GM12878 (cell line): ENCODE measurements around the gene MLXIP. TPM values are rescaled to one million over a fixed set of nuclear protein-coding genes. Genes with fewer than 3 reads are reported as not detected.

Experiments
- ATAC-seq: fragments of 200-7000 bp; cut with Tn5 transposase; 3 replicates; pipeline ENCODE4 v1.9.1; 2020; ENCODE audit warnings: mild to moderate bottlenecking, moderate library complexity
- Bru-seq: library from RNA; stranded (reverse); fragments of 400-500 nt; gene quantifications from one replicate; lab custom pipeline; 2021; lab: Mats Ljungman, UMichigan
- BruChase-seq, 2 experiments: library from RNA; stranded (reverse); fragments of 400-500 nt; gene quantifications; one replicate each; lab custom pipeline; 2021; lab: Mats Ljungman, UMichigan
- BruUV-seq: library from RNA; stranded (reverse); fragments of 400-500 nt; replicated peaks from 2 replicates; lab custom pipeline; 2021; lab: Mats Ljungman, UMichigan
- CTCF ChIA-PET: fragments of 300-600 bp; sonication (Branson Sonifier 250); formaldehyde crosslinking; extraction: SDS; loops from one replicate; lab custom pipeline; 2021; ENCODE audit warnings: inconsistent platforms; lab: Yijun Ruan, JAX
- POLR2A ChIA-PET: fragments of 350-600 bp; formaldehyde crosslinking; extraction: SDS; loops from one replicate; lab custom pipeline; 2021; ENCODE audit warnings: inconsistent platforms; lab: Charles Lee
- RAD21 ChIA-PET: fragments of 300-600 bp; sonication (Branson Sonifier 250); formaldehyde crosslinking; loops from one replicate; lab custom pipeline; 2023; ENCODE audit warnings: antibody characterized with exemption; ENCODE audit not compliant: unreplicated experiment; lab: Charles Lee
- SMC1A ChIA-PET: fragments of 300-600 bp; sonication (Branson Sonifier 250); formaldehyde crosslinking; loops from one replicate; lab custom pipeline; 2023; ENCODE audit not compliant: unreplicated experiment, uncharacterized antibody; lab: Charles Lee
- DNase-seq: peaks from one replicate; pipeline ENCODE4 v3.0.0-alpha.2; 2011; ENCODE audit warnings: low read depth, low spot score
- FAIRE-seq: peaks from 3 replicates; lab custom pipeline; 2011; peaks lifted over from hg19 to GRCh38; lab: Jason Lieb, UNC
- H2AFZ ChIP-seq: 2 replicates; pipeline ENCODE4 v1.6.0; 2011; ENCODE audit warnings: low read depth, low read length, control low read depth; ENCODE audit not compliant: control insufficient read depth
- H3K27ac ChIP-seq: 2 replicates; pipeline ENCODE4 v1.5.1; 2011; ENCODE audit warnings: control low read depth; ENCODE audit not compliant: control insufficient read depth, insufficient read depth
- H3K27me3 ChIP-seq, 2 experiments: replicated peaks in 1 of 2; 2 replicates each; pipeline versions ENCODE4 v1.6.0 to v1.6.1; 2011; ENCODE audit warnings: low read length in 1 of 2; ENCODE audit not compliant: control insufficient read depth in 2 of 2, insufficient read depth in 2 of 2
- H3K36me3 ChIP-seq, 2 experiments: 2 replicates each; pipeline ENCODE4 v1.5.1; 2011; ENCODE audit warnings: low read length in 1 of 2; ENCODE audit not compliant: control insufficient read depth in 2 of 2, insufficient read depth in 2 of 2
- H3K4me1 ChIP-seq: 2 replicates; pipeline ENCODE4 v1.6.1; 2011; ENCODE audit warnings: mild to moderate bottlenecking, low read length, moderate library complexity, mixed read lengths; ENCODE audit not compliant: control insufficient read depth, insufficient read depth
- H3K4me2 ChIP-seq: 2 replicates; pipeline ENCODE4 v1.6.0; 2011; ENCODE audit warnings: control low read depth; ENCODE audit not compliant: control insufficient read depth, insufficient read depth
- H3K4me3 ChIP-seq: fragments of 200-600 bp; sonication (generic); 2 replicates; pipeline ENCODE4 v1.5.1; 2016
- H3K79me2 ChIP-seq: 2 replicates; pipeline ENCODE4 v1.6.0; 2011; ENCODE audit warnings: low read length; ENCODE audit not compliant: control insufficient read depth, insufficient read depth
- H3K9ac ChIP-seq: 2 replicates; pipeline ENCODE4 v1.8.0; 2011; ENCODE audit warnings: low read length, control low read depth, mixed read lengths; ENCODE audit not compliant: control insufficient read depth, insufficient read depth
- H3K9me3 ChIP-seq: replicated peaks from 3 replicates; pipeline ENCODE4 v1.5.1; 2011; ENCODE audit warnings: mild to moderate bottlenecking, low read length; ENCODE audit not compliant: control insufficient read depth, insufficient read depth
- H4K20me1 ChIP-seq: 2 replicates; pipeline ENCODE4 v1.6.0; 2011; ENCODE audit not compliant: control insufficient read depth, insufficient read depth
- SMAD5 ChIP-seq: IDR thresholded peaks from 2 replicates; pipeline ENCODE4 v1.6.1; 2016; ENCODE audit warnings: antibody characterized with exemption, low read depth
- WGBS: methylation state at CpG from one replicate; pipeline ENCODE4 v1.1.6; 2016; ENCODE audit warnings: low lambda C conversion rate; ENCODE audit not compliant: insufficient replicate concordance, insufficient coverage; ENCODE audit errors: missing lambda C conversion rate; 5-methylcytosine and 5-hydroxymethylcytosine counted together
- in situ Hi-C: fragments of 300-500 bp; cut with MboI; formaldehyde crosslinking; loops from 9 replicates; pipeline ENCODE4 v1.14.3; 2018; ENCODE audit warnings: mixed read lengths
- intact Hi-C: fragments of 100-400 bp; cut with micrococcal nuclease; formaldehyde crosslinking; loops from one replicate; pipeline ENCODE4 v1.14.2; 2022; ENCODE audit not compliant: unreplicated experiment
- long read RNA-seq, 2 experiments: library from polyadenylated mRNA; unstranded; transcript quantifications; one replicate each; pipeline ENCODE4 v2.0.0, GENCODE V29; 2019 to 2020
- polyA minus RNA-seq, 3 experiments: library from RNA; depleted of rRNA, polyadenylated mRNA; stranded (reverse); fragments of >200 nt; gene quantifications; 2 replicates each; pipeline ENCODE4 v1.2.3, GENCODE V29; 2011
- polyA plus RNA-seq, 11 experiments: library from polyadenylated mRNA; depleted of rRNA in 4 of 11; unstranded in 6 of 11; stranded (reverse) in 5 of 11; fragments of >200 nt; fragmentation: Nextera tagmentation in 4 of 11; fragmentation: Illumina TruSeq in 1 of 11; extraction: Ambion mirVana in 4 of 11; extraction: Trizol in 1 of 11; gene quantifications; 1 replicate in 1 of 11; 2 replicates in 10 of 11; pipeline versions ENCODE4 v1.2.1 to v1.2.3, GENCODE V29; 2011 to 2016; ENCODE audit warnings: inconsistent platforms in 2 of 11, missing spikeins in 2 of 11, low read depth in 1 of 11
- total RNA-seq, 4 experiments: library from RNA; depleted of rRNA in 3 of 4; stranded (reverse); fragments of >200 nt in 3 of 4; fragmentation: Illumina TruSeq in 1 of 4; extraction: Trizol in 1 of 4; gene quantifications; 2 replicates each; pipeline versions ENCODE4 v1.2.1 to v1.2.3, GENCODE V29; 2013 to 2021
- TF ChIP-seq, protein P1 (sequence below): fragments of 450-650 bp; IDR thresholded peaks from 2 replicates; pipeline ENCODE4 v1.6.1; 2016; ENCODE audit warnings: mild to moderate bottlenecking, moderate library complexity, borderline replicate concordance
- TF ChIP-seq, protein P2 (sequence below): fragments of 450-650 bp; IDR thresholded peaks from 2 replicates; pipeline ENCODE4 v1.6.1; 2017; ENCODE audit warnings: mild to moderate bottlenecking, moderate library complexity

The MLXIP gene, protein sequence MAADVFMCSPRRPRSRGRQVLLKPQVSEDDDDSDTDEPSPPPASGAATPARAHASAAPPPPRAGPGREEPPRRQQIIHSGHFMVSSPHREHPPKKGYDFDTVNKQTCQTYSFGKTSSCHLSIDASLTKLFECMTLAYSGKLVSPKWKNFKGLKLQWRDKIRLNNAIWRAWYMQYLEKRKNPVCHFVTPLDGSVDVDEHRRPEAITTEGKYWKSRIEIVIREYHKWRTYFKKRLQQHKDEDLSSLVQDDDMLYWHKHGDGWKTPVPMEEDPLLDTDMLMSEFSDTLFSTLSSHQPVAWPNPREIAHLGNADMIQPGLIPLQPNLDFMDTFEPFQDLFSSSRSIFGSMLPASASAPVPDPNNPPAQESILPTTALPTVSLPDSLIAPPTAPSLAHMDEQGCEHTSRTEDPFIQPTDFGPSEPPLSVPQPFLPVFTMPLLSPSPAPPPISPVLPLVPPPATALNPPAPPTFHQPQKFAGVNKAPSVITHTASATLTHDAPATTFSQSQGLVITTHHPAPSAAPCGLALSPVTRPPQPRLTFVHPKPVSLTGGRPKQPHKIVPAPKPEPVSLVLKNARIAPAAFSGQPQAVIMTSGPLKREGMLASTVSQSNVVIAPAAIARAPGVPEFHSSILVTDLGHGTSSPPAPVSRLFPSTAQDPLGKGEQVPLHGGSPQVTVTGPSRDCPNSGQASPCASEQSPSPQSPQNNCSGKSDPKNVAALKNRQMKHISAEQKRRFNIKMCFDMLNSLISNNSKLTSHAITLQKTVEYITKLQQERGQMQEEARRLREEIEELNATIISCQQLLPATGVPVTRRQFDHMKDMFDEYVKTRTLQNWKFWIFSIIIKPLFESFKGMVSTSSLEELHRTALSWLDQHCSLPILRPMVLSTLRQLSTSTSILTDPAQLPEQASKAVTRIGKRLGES
- 28.2 and 30.8 TPM in 2 replicates for total RNA-seq (2013; cell fraction: nucleolus; rRNA removed)
- total RNA-seq (2014; rRNA removed) (5.4 and 7.9 TPM in 2 replicates), total RNA-seq (2014; rRNA removed; fragmentation: Illumina TruSeq; extraction: Trizol) (8.9 and 9.7 TPM in 2 replicates), total RNA-seq (2021) (23.7 and 24.9 TPM in 2 replicates), polyA plus RNA-seq (2011; rRNA removed) (1.0 and 1.9 TPM in 2 replicates), polyA plus RNA-seq (2014; fragmentation: Illumina TruSeq; extraction: Trizol) (7.5 and 12.1 TPM in 2 replicates), polyA plus RNA-seq (2014; fragmentation: Nextera tagmentation; extraction: Ambion mirVana) (1 to 10 TPM; 1.1 to 1.2 TPM), polyA plus RNA-seq (2014; rRNA removed) (12.5 and 15.1 TPM in 2 replicates), polyA plus RNA-seq (2016; fragmentation: Nextera tagmentation; extraction: Ambion mirVana) (1 to 10 TPM; 4.7 to 6.2 TPM), polyA minus RNA-seq (2011; rRNA and poly(A)+ RNA removed) (3.4 and 4.9 TPM in 2 replicates), Bru-seq, nascent RNA (percentile 62 among the genes with signal in this experiment), BruChase-seq, experiment 1, labeled RNA remaining after a 6-hour chase (percentile 69 among the genes with signal in this experiment), BruChase-seq, experiment 2, labeled RNA remaining after a 2-hour chase (percentile 64 among the genes with signal in this experiment)
- 3.2 TPM for polyA plus RNA-seq (2011; ENCODE audit: low read depth)
- polyA plus RNA-seq (2011; cell fraction: cytosol; rRNA removed) = 1.7 and 2.1 TPM in 2 replicates
- 9.5 and 15.5 TPM in 2 replicates for polyA plus RNA-seq (2011; cell fraction: nucleus; rRNA removed)
- polyA plus RNA-seq (2012) = 6.3 and 7.2 TPM in 2 replicates
- 4.1 and 5.2 TPM in 2 replicates for polyA minus RNA-seq (2011; cell fraction: cytosol; rRNA and poly(A)+ RNA removed)
- polyA minus RNA-seq (2011; cell fraction: nucleus; rRNA and poly(A)+ RNA removed) = 7.6 and 8.1 TPM in 2 replicates
- long read RNA-seq, experiment 1, full-length matches to known transcripts = 1 of 3 reads
- long read RNA-seq, experiment 1, partial matches to known transcripts = 0 of 3 reads
- long read RNA-seq, experiment 1, other reads (novel, unspliced or antisense) = 2 of 3 reads
- long read RNA-seq, experiment 2, full-length matches to known transcripts = 1 of 12 reads
- long read RNA-seq, experiment 2, partial matches to known transcripts = 1 of 12 reads
- long read RNA-seq, experiment 2, other reads (novel, unspliced or antisense) = 10 of 12 reads

DNA sequence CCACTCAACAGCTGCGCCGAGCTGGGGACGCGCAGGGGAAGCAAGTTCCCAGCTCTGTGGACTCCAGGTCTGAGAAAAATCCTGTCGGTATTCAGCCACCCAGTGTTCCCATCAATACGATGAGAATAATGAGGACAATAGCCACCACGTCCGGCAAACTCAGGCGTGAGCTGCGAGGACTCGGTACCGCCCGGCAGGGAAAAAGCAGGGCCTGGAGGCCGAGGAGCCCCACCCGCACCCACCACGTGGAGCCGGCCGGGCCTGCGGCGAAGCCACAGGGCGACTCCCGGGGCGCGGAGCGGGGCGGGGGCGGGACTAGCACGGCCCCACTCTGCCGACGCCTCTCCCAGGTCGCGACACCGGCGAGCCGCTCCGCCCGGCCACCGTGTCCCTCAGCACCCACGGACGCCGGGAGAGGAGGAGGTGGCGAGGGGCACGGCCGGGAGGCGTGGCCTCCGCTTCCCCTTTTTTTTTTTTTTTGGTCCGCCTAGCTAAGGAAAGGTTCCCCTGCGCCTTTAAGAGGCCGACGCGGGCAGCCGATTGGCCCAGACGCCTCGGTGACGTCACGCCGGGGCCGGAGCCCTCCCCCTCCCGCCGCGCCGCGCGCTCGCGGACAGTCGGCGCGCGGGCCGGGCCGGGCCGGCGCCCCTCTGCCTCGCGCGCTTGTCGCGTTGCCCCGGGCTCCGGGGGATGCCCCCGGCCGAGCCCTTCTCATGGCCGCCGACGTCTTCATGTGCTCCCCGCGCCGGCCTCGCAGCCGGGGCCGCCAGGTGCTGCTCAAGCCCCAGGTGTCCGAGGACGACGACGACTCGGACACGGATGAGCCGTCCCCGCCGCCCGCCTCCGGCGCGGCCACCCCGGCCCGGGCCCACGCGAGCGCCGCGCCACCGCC lies at the start of gene MLXIP:
TSS of gene MLXIP (plus strand) at position 616 of the 892 bp plus-strand sequence. CDS start at position 714, 98 bp downstream.
- intact Hi-C loops = loop anchor here (1.0 kb wide), 1 partner anchor 10 kb away; no protein-coding TSS in a partner anchor
- Histone ChIP-seq H4K20me1 (0 out of 2 replicates have a peak, but pooled peaks cover 3% of the 10 kb centered on the region), H3K4me1 (peaks cover 41% of the 10 kb centered on the region), H3K4me3 (peak within 1 kb of the TSS; percentile 69), H3K36me3 (no peaks in the 10 kb centered on the region), H3K27ac (no peak within 1 kb of the TSS; the same call in 1 of the 2 replicates), H3K9me3 (no peaks in the 10 kb centered on the region), H3K4me2 (peak within 1 kb of the TSS; percentile 91), H3K79me2 (no peaks in the 10 kb centered on the region; the same call in 1 of the 2 replicates), H3K9ac (peak within 1 kb of the TSS; percentile 41), H2AFZ (peak within 1 kb of the TSS; percentile 82), H3K27me3 (no peaks in the 10 kb centered on the region)
- ATAC-seq (peak; percentile 81), DNase-seq (no peak), FAIRE-seq (peak; percentile 59)
- 4% methylated on average over 70 of the region's 113 CpGs for WGBS
- SMC1A ChIA-PET = interaction anchor here (1.3 kb wide), 1 partner anchor 9 kb away, joined by 4 read pairs; no protein-coding TSS in a partner anchor
- POLR2A ChIA-PET = interaction anchor here (0.6 to 1.7 kb wide), 5 partner anchors 10 to 189 kb away, joined by 3 to 14 read pairs (median 3); partner anchors contain the start of gene PSMD9
- BruUV-seq = no TSS peak
- in situ Hi-C loops = no loop called here
- RAD21 ChIA-PET = interaction anchor here (1.1 kb wide), 1 partner anchor 87 kb away, joined by 3 read pairs; no protein-coding TSS in a partner anchor
- CTCF ChIA-PET = interaction anchor here (0.6 to 1.6 kb wide), 4 partner anchors 10 to 726 kb away, joined by 3 to 6 read pairs (median 4); partner anchors contain the start of gene ANAPC5
- TF ChIP-seq, protein P1, sequence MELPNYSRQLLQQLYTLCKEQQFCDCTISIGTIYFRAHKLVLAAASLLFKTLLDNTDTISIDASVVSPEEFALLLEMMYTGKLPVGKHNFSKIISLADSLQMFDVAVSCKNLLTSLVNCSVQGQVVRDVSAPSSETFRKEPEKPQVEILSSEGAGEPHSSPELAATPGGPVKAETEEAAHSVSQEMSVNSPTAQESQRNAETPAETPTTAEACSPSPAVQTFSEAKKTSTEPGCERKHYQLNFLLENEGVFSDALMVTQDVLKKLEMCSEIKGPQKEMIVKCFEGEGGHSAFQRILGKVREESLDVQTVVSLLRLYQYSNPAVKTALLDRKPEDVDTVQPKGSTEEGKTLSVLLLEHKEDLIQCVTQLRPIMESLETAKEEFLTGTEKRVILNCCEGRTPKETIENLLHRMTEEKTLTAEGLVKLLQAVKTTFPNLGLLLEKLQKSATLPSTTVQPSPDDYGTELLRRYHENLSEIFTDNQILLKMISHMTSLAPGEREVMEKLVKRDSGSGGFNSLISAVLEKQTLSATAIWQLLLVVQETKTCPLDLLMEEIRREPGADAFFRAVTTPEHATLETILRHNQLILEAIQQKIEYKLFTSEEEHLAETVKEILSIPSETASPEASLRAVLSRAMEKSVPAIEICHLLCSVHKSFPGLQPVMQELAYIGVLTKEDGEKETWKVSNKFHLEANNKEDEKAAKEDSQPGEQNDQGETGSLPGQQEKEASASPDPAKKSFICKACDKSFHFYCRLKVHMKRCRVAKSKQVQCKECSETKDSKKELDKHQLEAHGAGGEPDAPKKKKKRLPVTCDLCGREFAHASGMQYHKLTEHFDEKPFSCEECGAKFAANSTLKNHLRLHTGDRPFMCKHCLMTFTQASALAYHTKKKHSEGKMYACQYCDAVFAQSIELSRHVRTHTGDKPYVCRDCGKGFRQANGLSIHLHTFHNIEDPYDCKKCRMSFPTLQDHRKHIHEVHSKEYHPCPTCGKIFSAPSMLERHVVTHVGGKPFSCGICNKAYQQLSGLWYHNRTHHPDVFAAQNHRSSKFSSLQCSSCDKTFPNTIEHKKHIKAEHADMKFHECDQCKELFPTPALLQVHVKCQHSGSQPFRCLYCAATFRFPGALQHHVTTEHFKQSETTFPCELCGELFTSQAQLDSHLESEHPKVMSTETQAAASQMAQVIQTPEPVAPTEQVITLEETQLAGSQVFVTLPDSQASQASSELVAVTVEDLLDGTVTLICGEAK = no peak
- TF ChIP-seq SMAD5 = no peak
- TF ChIP-seq, protein P2, sequence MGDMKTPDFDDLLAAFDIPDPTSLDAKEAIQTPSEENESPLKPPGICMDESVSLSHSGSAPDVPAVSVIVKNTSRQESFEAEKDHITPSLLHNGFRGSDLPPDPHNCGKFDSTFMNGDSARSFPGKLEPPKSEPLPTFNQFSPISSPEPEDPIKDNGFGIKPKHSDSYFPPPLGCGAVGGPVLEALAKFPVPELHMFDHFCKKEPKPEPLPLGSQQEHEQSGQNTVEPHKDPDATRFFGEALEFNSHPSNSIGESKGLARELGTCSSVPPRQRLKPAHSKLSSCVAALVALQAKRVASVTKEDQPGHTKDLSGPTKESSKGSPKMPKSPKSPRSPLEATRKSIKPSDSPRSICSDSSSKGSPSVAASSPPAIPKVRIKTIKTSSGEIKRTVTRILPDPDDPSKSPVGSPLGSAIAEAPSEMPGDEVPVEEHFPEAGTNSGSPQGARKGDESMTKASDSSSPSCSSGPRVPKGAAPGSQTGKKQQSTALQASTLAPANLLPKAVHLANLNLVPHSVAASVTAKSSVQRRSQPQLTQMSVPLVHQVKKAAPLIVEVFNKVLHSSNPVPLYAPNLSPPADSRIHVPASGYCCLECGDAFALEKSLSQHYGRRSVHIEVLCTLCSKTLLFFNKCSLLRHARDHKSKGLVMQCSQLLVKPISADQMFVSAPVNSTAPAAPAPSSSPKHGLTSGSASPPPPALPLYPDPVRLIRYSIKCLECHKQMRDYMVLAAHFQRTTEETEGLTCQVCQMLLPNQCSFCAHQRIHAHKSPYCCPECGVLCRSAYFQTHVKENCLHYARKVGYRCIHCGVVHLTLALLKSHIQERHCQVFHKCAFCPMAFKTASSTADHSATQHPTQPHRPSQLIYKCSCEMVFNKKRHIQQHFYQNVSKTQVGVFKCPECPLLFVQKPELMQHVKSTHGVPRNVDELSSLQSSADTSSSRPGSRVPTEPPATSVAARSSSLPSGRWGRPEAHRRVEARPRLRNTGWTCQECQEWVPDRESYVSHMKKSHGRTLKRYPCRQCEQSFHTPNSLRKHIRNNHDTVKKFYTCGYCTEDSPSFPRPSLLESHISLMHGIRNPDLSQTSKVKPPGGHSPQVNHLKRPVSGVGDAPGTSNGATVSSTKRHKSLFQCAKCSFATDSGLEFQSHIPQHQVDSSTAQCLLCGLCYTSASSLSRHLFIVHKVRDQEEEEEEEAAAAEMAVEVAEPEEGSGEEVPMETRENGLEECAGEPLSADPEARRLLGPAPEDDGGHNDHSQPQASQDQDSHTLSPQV = no peak
